SKM-1 treated with dmso at 0.1 percent for 144 hours (cell line): ENCODE data around the gene RPL35A.

Experiments
- DNase-seq: peaks from one replicate; lab custom pipeline; 2025; ENCODE audit not compliant: unreplicated experiment; lab: John Stamatoyannopoulos, UW

RPL35A gene

GRCh38 chr3:197996855-197997254, 46.9 kb downstream of the RPL35A start:
- DNase-seq: no peak

GRCh38 chr3:197997936-197998335, 47.9 kb downstream of the RPL35A start:
- no peak for DNase-seq
